ENCODE data around the gene CLASRP.

The CLASRP gene

GRCh38 chr19:45035755-45036154 is 3.1 kb upstream of the CLASRP start:
- Histone ChIP-seq H3K79me2 (ENCODE audit: low read length) (peaks cover 19% of the 10 kb centered on the region), H3F3A (ENCODE audit: insufficient read depth, low read length) (peaks cover 9% of the 10 kb centered on the region), H4K20me1 (ENCODE audit: insufficient read depth, low read length) (peaks cover 10% of the 10 kb centered on the region), H3K4me1 (ENCODE audit: low read length) (peaks cover 11% of the 10 kb centered on the region), H3K4me3 (ENCODE audit: low read length) (no peak overlapping the region), H3K36me3 (replicated peaks; ENCODE audit: insufficient read depth, low read length) (no peaks in the 10 kb centered on the region; the same call in 1 of the 2 replicates), H3K27me3 (replicated peaks; ENCODE audit: insufficient read depth, low read length) (no peaks in the 10 kb centered on the region), H2AFZ (ENCODE audit: low read length) (no peak overlapping the region), H3K4me2 (ENCODE audit: low read depth, low read length) (no peak overlapping the region), H3K9me2 (replicated peaks; ENCODE audit: insufficient read depth, low read length) (no peaks in the 10 kb centered on the region), H3K27ac (ENCODE audit: low read length) (no peak overlapping the region), H3K9me3 (replicated peaks; ENCODE audit: insufficient read depth, low read length) (no peaks in the 10 kb centered on the region), H3K9ac (ENCODE audit: low read length) (no peak overlapping the region)
- DNase-seq: no peak
- TF ChIP-seq EZH2phosphoT487 (IDR thresholded peaks at IDR 0.05; ENCODE audit: low read length) (no peak), EZH2 (optimal IDR thresholded peaks at IDR 0.05; ENCODE audit: low read depth, low read length) (no peak), CTCF (IDR thresholded peaks at IDR 0.05; ENCODE audit: low read length) (no peak)

- no peaks in the 10 kb centered on the region for H3K9me2 ChIP-seq (replicated peaks; ENCODE audit: insufficient read depth, low read length)
- H3K79me2 ChIP-seq (ENCODE audit: low read length): peaks cover 37% of the 10 kb centered on the region
- peaks cover 9% of the 10 kb centered on the region for H3F3A ChIP-seq (ENCODE audit: insufficient read depth, low read length)
- TF ChIP-seq EZH2phosphoT487 (IDR thresholded peaks at IDR 0.05; ENCODE audit: low read length) (no peak), EZH2 (optimal IDR thresholded peaks at IDR 0.05; ENCODE audit: low read depth, low read length) (no peak), CTCF (IDR thresholded peaks at IDR 0.05; ENCODE audit: low read length) (no peak)
- H3K9me3 ChIP-seq (replicated peaks; ENCODE audit: insufficient read depth, low read length): no peaks in the 10 kb centered on the region
- H2AFZ ChIP-seq (ENCODE audit: low read length): no peak overlapping the region
- peaks cover 10% of the 10 kb centered on the region for H4K20me1 ChIP-seq (ENCODE audit: insufficient read depth, low read length)
- H3K27me3 ChIP-seq (replicated peaks; ENCODE audit: insufficient read depth, low read length): no peaks in the 10 kb centered on the region
- H3K4me1 ChIP-seq (ENCODE audit: low read length): peaks cover 17% of the 10 kb centered on the region
- no peak for DNase-seq
- no peak overlapping the region for H3K4me2 ChIP-seq (ENCODE audit: low read depth, low read length)
- H3K36me3 ChIP-seq (replicated peaks; ENCODE audit: insufficient read depth, low read length): no peaks in the 10 kb centered on the region; the same call in 1 of the 2 replicates
- H3K4me3 ChIP-seq (ENCODE audit: low read length): no peak overlapping the region
- H3K9ac ChIP-seq (ENCODE audit: low read length): no peak overlapping the region
- H3K27ac ChIP-seq (ENCODE audit: low read length): no peak overlapping the region
Measured at GRCh38 chr19:45037393-45038169, 1.3 kb upstream of the CLASRP start.

GRCh38 chr19:45040059-45040771 is 1.4 kb downstream of the CLASRP start:
- H3K4me1 ChIP-seq (ENCODE audit: low read length): peaks cover 27% of the 10 kb centered on the region
- no peaks in the 10 kb centered on the region for H3K9me2 ChIP-seq (replicated peaks; ENCODE audit: insufficient read depth, low read length)
- H3K4me2 ChIP-seq (ENCODE audit: low read depth, low read length): peak overlapping the region; percentile 93
- no peak overlapping the region for H2AFZ ChIP-seq (ENCODE audit: low read length)
- peaks cover 62% of the 10 kb centered on the region for H3K79me2 ChIP-seq (ENCODE audit: low read length)
- H3K36me3 ChIP-seq (replicated peaks; ENCODE audit: insufficient read depth, low read length): peaks cover 7% of the 10 kb centered on the region; the same call in 1 of the 2 replicates
- H3K27ac ChIP-seq (ENCODE audit: low read length): no peak overlapping the region
- peaks cover 15% of the 10 kb centered on the region for H3F3A ChIP-seq (ENCODE audit: insufficient read depth, low read length)
- TF ChIP-seq CTCF (IDR thresholded peaks at IDR 0.05; ENCODE audit: low read length): no peak
- TF ChIP-seq EZH2 (optimal IDR thresholded peaks at IDR 0.05; ENCODE audit: low read depth, low read length): no peak
- no peak for TF ChIP-seq EZH2phosphoT487 (IDR thresholded peaks at IDR 0.05; ENCODE audit: low read length)
- H3K4me3 ChIP-seq (ENCODE audit: low read length): peak overlapping the region; percentile 96
- no peak for DNase-seq
- no peaks in the 10 kb centered on the region for H3K27me3 ChIP-seq (replicated peaks; ENCODE audit: insufficient read depth, low read length)
- no peaks in the 10 kb centered on the region for H3K9me3 ChIP-seq (replicated peaks; ENCODE audit: insufficient read depth, low read length)
- H4K20me1 ChIP-seq (ENCODE audit: insufficient read depth, low read length): peaks cover 10% of the 10 kb centered on the region
- H3K9ac ChIP-seq (ENCODE audit: low read length): peak overlapping the region; percentile 97; the same call in 1 of the 2 replicates
